Nephron progenitor cell (in vitro differentiated cells): ENCODE data around the gene DTNB.
A peak's percentile ranks its signal among the peaks of the same experiment; 100 is the strongest.
"Not testable (repeated sequence)": the region's sequence is repeated elsewhere in the genome, so short reads cannot be mapped to it uniquely, and the experiment has no call there.

ENCODE experiments used
- DNase-seq: peaks from one replicate; pipeline ENCODE4 v3.0.0; 2021
- H3K27ac Mint-ChIP-seq: 2 replicates; pipeline ENCODE4 v1.8.0; 2021; ENCODE audit warnings: mild to moderate bottlenecking, moderate library complexity, mixed read lengths
- H3K27me3 Mint-ChIP-seq: 2 replicates; pipeline ENCODE4 v1.8.0; 2021; ENCODE audit warnings: mild to moderate bottlenecking, low read depth, mixed read lengths; ENCODE audit not compliant: poor library complexity
- H3K36me3 Mint-ChIP-seq: 2 replicates; pipeline ENCODE4 v1.8.0; 2021; ENCODE audit warnings: low read depth, mixed read lengths
- H3K4me1 Mint-ChIP-seq: 2 replicates; pipeline ENCODE4 v1.8.0; 2021; ENCODE audit warnings: mixed read lengths
- H3K4me3 Mint-ChIP-seq: 2 replicates; pipeline ENCODE4 v1.8.0; 2021; ENCODE audit warnings: mild to moderate bottlenecking, moderate library complexity, mixed read lengths
- H3K9me3 Mint-ChIP-seq: 2 replicates; pipeline ENCODE4 v1.8.0; 2021; ENCODE audit warnings: mild to moderate bottlenecking, moderate library complexity, mixed read lengths
- CTCF ChIP-seq: fragments of 200-600 bp; sonication (generic); IDR thresholded peaks from 2 replicates; pipeline ENCODE4 v1.5.0; 2021; ENCODE audit warnings: antibody characterized with exemption

The DTNB gene

GRCh38 chr2:25411281-25411680, 262.1 kb downstream of the DTNB start:
- no peak overlapping the region for H3K27ac Mint-ChIP-seq
- H3K9me3 Mint-ChIP-seq: peaks cover 6% of the 10 kb centered on the region
- no peak for DNase-seq
- TF ChIP-seq CTCF: no peak
- no peak overlapping the region for H3K4me3 Mint-ChIP-seq
- H3K36me3 Mint-ChIP-seq: peaks cover 16% of the 10 kb centered on the region
- H3K27me3 Mint-ChIP-seq: peaks cover 6% of the 10 kb centered on the region
- no peaks in the 10 kb centered on the region for H3K4me1 Mint-ChIP-seq

- no peak overlapping the region for H3K4me3 Mint-ChIP-seq
- DNase-seq: no peak
- H3K27me3 Mint-ChIP-seq: peaks cover 8% of the 10 kb centered on the region
- H3K9me3 Mint-ChIP-seq: peaks cover 6% of the 10 kb centered on the region
- no peak overlapping the region for H3K27ac Mint-ChIP-seq
- H3K36me3 Mint-ChIP-seq: peaks cover 16% of the 10 kb centered on the region
- no peaks in the 10 kb centered on the region for H3K4me1 Mint-ChIP-seq
- no peak for TF ChIP-seq CTCF
These were observed 263.0 kb downstream of the DTNB start for GRCh38 chr2:25410370-25410769.

GRCh38 chr2:25409468-25409867, 263.9 kb downstream of the DTNB start:
- Mint-ChIP-seq H3K4me1 (no peaks in the 10 kb centered on the region), H3K9me3 (peaks cover 6% of the 10 kb centered on the region), H3K36me3 (peaks cover 16% of the 10 kb centered on the region), H3K27ac (peak overlapping the region; percentile 49), H3K4me3 (no peak overlapping the region), H3K27me3 (peaks cover 8% of the 10 kb centered on the region)
- TF ChIP-seq CTCF: no peak
- no peak for DNase-seq

- Mint-ChIP-seq H3K27ac (no peak overlapping the region), H3K36me3 (peaks cover 14% of the 10 kb centered on the region), H3K27me3 (peaks cover 8% of the 10 kb centered on the region), H3K9me3 (peaks cover 2% of the 10 kb centered on the region), H3K4me3 (no peak overlapping the region), H3K4me1 (no peaks in the 10 kb centered on the region)
- DNase-seq: no peak
- TF ChIP-seq CTCF: no peak
These were observed 264.3 kb downstream of the DTNB start for GRCh38 chr2:25409044-25409443.

- H3K4me3 Mint-ChIP-seq: no peak overlapping the region
- H3K9me3 Mint-ChIP-seq: no peaks in the 10 kb centered on the region
- TF ChIP-seq CTCF: no peak
- no peak for DNase-seq
- peaks cover 15% of the 10 kb centered on the region for H3K36me3 Mint-ChIP-seq
- peaks cover 5% of the 10 kb centered on the region for H3K4me1 Mint-ChIP-seq
- H3K27ac Mint-ChIP-seq: no peak overlapping the region
- H3K27me3 Mint-ChIP-seq: peaks cover 5% of the 10 kb centered on the region
These were observed 267.6 kb downstream of the DTNB start for GRCh38 chr2:25405611-25406295.

- Mint-ChIP-seq H3K36me3 (peaks cover 16% of the 10 kb centered on the region), H3K4me1 (peaks cover 17% of the 10 kb centered on the region)
- not testable (repeated sequence) for H3K27me3 Mint-ChIP-seq, H3K9me3 Mint-ChIP-seq, DNase-seq, H3K27ac Mint-ChIP-seq, H3K4me3 Mint-ChIP-seq
These were observed 270.1 kb downstream of the DTNB start for GRCh38 chr2:25403120-25403760.
